ENCODE results near the gene LRRC8B. TPM values are rescaled to one million over a fixed set of nuclear protein-coding genes. Genes with fewer than 3 reads are reported as not detected.

The LRRC8B gene
- total RNA-seq, 1 donor from 2014 or later = 9.8 TPM

DNA sequence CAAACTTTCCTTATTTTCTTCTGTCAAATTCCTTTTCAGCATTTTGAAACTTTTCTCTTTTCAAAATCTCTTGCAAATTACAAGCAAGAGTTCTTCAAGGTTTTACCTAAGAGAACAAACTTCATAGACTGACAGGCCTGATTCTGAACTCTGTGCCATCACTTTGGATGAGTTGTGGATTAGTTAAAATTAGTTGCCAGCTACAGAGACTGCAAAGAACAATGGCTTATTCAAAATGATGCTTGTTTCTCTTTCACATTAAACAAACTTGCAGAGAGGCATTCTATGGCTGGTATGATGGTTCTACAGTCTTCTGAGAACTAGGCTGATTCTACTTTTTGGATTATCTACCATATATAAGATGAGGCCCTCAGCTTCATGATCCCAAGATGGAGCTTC is 3.8 kb downstream of the LRRC8B start:
- Histone ChIP-seq H3K36me3 (no peaks in the 10 kb centered on the region), H3K9me3 (no peaks in the 10 kb centered on the region), H3K4me3 (no peak overlapping the region), H3K27ac (no peak overlapping the region), H3K4me1 (no peaks in the 10 kb centered on the region), H3K27me3 (no peaks in the 10 kb centered on the region)
- TF ChIP-seq POLR2AphosphoS5 (IDR thresholded peaks at IDR 0.05; ENCODE audit: insufficient read depth in 1 of 2, low read depth in 1 of 2) (no peak), POLR2A (IDR thresholded peaks at IDR 0.05) (no peak)
- TF ChIP-seq, protein P1, sequence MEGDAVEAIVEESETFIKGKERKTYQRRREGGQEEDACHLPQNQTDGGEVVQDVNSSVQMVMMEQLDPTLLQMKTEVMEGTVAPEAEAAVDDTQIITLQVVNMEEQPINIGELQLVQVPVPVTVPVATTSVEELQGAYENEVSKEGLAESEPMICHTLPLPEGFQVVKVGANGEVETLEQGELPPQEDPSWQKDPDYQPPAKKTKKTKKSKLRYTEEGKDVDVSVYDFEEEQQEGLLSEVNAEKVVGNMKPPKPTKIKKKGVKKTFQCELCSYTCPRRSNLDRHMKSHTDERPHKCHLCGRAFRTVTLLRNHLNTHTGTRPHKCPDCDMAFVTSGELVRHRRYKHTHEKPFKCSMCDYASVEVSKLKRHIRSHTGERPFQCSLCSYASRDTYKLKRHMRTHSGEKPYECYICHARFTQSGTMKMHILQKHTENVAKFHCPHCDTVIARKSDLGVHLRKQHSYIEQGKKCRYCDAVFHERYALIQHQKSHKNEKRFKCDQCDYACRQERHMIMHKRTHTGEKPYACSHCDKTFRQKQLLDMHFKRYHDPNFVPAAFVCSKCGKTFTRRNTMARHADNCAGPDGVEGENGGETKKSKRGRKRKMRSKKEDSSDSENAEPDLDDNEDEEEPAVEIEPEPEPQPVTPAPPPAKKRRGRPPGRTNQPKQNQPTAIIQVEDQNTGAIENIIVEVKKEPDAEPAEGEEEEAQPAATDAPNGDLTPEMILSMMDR (IDR thresholded peaks at IDR 0.05) = no peak
- intact Hi-C loops (cut with DNase I) = no loop called here
- no peak for DNase-seq (ENCODE audit: extremely low spot score in 2 of 2)

DNA sequence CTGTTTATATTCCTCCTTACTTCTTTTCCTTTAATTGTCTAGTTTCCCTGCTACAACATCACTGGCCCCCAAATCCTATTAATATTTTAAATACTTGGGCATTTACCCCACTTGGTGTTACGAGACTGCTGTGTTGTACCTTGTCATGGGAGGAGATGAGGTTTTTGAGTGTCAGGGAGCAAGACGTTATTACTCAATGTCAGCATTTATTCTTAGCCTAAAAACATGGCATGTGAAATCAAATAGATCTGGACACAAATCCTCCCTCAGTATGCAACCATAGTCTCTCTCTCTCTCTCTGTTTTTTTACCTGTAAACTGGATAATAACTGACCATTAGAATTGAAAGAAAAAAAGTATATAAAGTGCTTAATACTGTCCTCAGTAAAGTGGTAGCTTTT is 4.6 kb downstream of the LRRC8B start:
- H3K4me3 ChIP-seq = no peak overlapping the region
- TF ChIP-seq, protein P1 (IDR thresholded peaks at IDR 0.05) = no peak
- TF ChIP-seq POLR2A (IDR thresholded peaks at IDR 0.05) = no peak
- TF ChIP-seq POLR2AphosphoS5 (IDR thresholded peaks at IDR 0.05; ENCODE audit: insufficient read depth in 1 of 2, low read depth in 1 of 2) = no peak
- no peaks in the 10 kb centered on the region for H3K27me3 ChIP-seq
- H3K27ac ChIP-seq = no peak overlapping the region
- H3K36me3 ChIP-seq = no peaks in the 10 kb centered on the region
- no peaks in the 10 kb centered on the region for H3K4me1 ChIP-seq
- DNase-seq (ENCODE audit: extremely low spot score in 2 of 2) = no peak
- intact Hi-C loops (cut with DNase I) = no loop called here
- H3K9me3 ChIP-seq = no peaks in the 10 kb centered on the region

DNA sequence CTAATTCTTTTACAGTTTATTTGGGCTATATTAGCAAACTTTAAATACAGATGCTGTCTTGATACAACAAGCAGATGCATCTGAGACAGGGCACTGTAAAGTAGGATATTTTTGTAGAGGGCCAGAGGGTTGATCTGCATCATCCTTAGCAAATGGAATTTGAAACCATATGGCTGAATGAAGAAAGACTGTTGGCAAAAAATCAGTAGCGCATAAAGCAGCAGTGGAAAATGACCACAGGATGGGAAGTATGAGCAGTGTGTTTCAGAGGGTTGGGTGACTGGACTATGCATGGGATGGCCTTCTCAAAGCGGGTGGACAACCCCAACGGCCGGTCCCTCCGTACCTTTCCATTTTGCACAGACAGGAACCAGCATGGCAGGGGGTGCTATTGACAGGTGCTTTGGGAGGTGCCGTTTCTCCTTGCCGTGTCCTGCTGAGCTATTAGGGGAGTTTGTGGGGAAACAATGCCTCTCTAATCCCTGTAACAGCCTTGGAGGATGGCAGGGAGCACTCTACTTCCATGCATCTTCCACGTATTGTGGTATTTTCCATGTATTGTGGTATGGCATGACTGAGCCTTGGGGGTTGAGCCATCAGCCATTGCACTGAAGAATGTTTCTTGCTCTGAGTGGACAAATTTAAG is 5.9 kb downstream of the LRRC8B start:
- intact Hi-C loops (cut with DNase I) = no loop called here
- Histone ChIP-seq H3K4me1 (no peaks in the 10 kb centered on the region), H3K27ac (no peak overlapping the region), H3K27me3 (no peaks in the 10 kb centered on the region), H3K36me3 (no peaks in the 10 kb centered on the region), H3K4me3 (no peak overlapping the region), H3K9me3 (no peaks in the 10 kb centered on the region)
- DNase-seq (ENCODE audit: extremely low spot score in 2 of 2) = no peak
- TF ChIP-seq, protein P1 (IDR thresholded peaks at IDR 0.05) = no peak
- TF ChIP-seq POLR2AphosphoS5 (IDR thresholded peaks at IDR 0.05; ENCODE audit: insufficient read depth in 1 of 2, low read depth in 1 of 2) (no peak), POLR2A (IDR thresholded peaks at IDR 0.05) (no peak)

- H3K36me3 ChIP-seq = no peaks in the 10 kb centered on the region
- no peak overlapping the region for H3K4me3 ChIP-seq
- TF ChIP-seq, protein P1 (IDR thresholded peaks at IDR 0.05) = no peak
- TF ChIP-seq POLR2A (IDR thresholded peaks at IDR 0.05) (no peak), POLR2AphosphoS5 (IDR thresholded peaks at IDR 0.05; ENCODE audit: insufficient read depth in 1 of 2, low read depth in 1 of 2) (no peak)
- H3K27ac ChIP-seq = no peak overlapping the region
- H3K9me3 ChIP-seq = no peaks in the 10 kb centered on the region
- intact Hi-C loops (cut with DNase I) = no loop called here
- H3K4me1 ChIP-seq = no peaks in the 10 kb centered on the region
- no peak for DNase-seq (ENCODE audit: extremely low spot score in 2 of 2)
- no peaks in the 10 kb centered on the region for H3K27me3 ChIP-seq
These were observed 7.0 kb downstream of the LRRC8B start for GRCh38 chr1:89531480-89532139.

- Histone ChIP-seq H3K27me3 (no peaks in the 10 kb centered on the region), H3K4me3 (no peak overlapping the region), H3K36me3 (no peaks in the 10 kb centered on the region), H3K27ac (no peak overlapping the region), H3K4me1 (no peaks in the 10 kb centered on the region), H3K9me3 (no peaks in the 10 kb centered on the region)
- intact Hi-C loops (cut with DNase I) = no loop called here
- no peak for DNase-seq (ENCODE audit: extremely low spot score in 2 of 2)
- TF ChIP-seq, protein P1 (IDR thresholded peaks at IDR 0.05) = no peak
These were observed 7.6 kb downstream of the LRRC8B start for GRCh38 chr1:89532228-89532627.
